ENCODE data around the gene OBP2A.

DNA sequence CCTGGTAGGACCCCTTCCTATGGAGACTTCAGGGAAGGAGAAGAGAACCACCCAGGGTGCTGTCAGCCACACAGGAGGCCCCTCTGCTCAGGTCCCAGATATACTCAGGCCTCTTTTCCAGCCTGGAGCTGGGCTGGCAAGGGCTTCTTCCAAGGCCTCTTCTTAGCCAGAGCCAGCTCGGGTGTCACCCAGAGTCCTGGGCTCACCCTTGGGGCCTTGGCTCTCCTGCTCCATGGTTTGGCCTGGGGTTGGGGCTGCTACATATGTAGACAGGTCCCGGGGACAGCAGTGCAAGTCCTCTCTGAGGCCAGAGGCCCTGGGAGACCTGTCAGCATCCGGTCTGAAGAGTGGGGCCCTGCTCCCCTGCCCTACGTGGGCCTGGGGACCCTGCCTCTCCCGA lies 38.4 kb downstream of the OBP2A start:
- TF ChIP-seq EZH2 (IDR thresholded peaks at IDR 0.05) (no peak), POLR2AphosphoS5 (IDR thresholded peaks at IDR 0.05; ENCODE audit: borderline replicate concordance, low read depth, low read length) (no peak), FOXP2 (optimal IDR thresholded peaks at IDR 0.05; ENCODE audit: control extremely low read depth, extremely low read length, insufficient read depth) (no peak)

Data from SK-N-MC (cell line).